CD14-positive monocyte (primary cell): ENCODE results near the gene CDH4. TPM values are rescaled to one million over a fixed set of nuclear protein-coding genes. Genes with fewer than 3 reads are reported as not detected.

Source experiments
- DNase-seq, 3 donors: peaks; one replicate each; pipeline ENCODE4 v3.0.0-alpha.2; 2011 to 2022
- H2AFZ ChIP-seq: 2 replicates; pipeline ENCODE4 v1.6.0; 2012; ENCODE audit warnings: mild to moderate bottlenecking, low read depth, low read length, inconsistent platforms; ENCODE audit not compliant: insufficient read depth, poor library complexity, severe bottlenecking
- H3K27ac ChIP-seq, 2 donors: 1 replicate in 1 of 2; 2 replicates in 1 of 2; pipeline ENCODE4 v1.5.1; 2012 to 2013; ENCODE audit warnings: low read length in 2 of 2, control low read depth in 1 of 2, inconsistent platforms in 1 of 2, low read depth in 1 of 2, mild to moderate bottlenecking in 1 of 2
- H3K27me3 ChIP-seq, 2 donors: one replicate each; pipeline versions ENCODE4 v1.6.0 to v1.6.1; 2011 to 2013; ENCODE audit warnings: low read length in 2 of 2; ENCODE audit not compliant: control insufficient read depth in 2 of 2, insufficient read depth in 2 of 2
- H3K36me3 ChIP-seq, 2 donors: replicated peaks in 1 of 2; 1 replicate in 1 of 2; 2 replicates in 1 of 2; pipeline versions ENCODE4 v1.5.1 to v1.6.1; 2012 to 2013; ENCODE audit warnings: low read length in 2 of 2, control low read depth in 1 of 2, inconsistent platforms in 1 of 2, mild to moderate bottlenecking in 1 of 2; ENCODE audit not compliant: insufficient read depth in 2 of 2, control insufficient read depth in 1 of 2
- H3K4me1 ChIP-seq, 2 donors: 1 replicate in 1 of 2; 2 replicates in 1 of 2; pipeline versions ENCODE4 v1.5.1 to v1.6.1; 2012 to 2013; ENCODE audit warnings: low read length in 2 of 2, control low read depth in 1 of 2, inconsistent platforms in 1 of 2, mild to moderate bottlenecking in 1 of 2, moderate library complexity in 1 of 2; ENCODE audit not compliant: insufficient read depth in 2 of 2, control insufficient read depth in 1 of 2
- H3K4me2 ChIP-seq: replicated peaks from 2 replicates; pipeline ENCODE3; 2012; ENCODE audit warnings: low read length, moderate library complexity, mild to moderate bottlenecking; ENCODE audit not compliant: poor library complexity, severe bottlenecking; ENCODE audit errors: extremely low read depth
- H3K4me3 ChIP-seq, 3 experiments: fragments of 200-600 bp in 1 of 3; sonication (generic) in 1 of 3; replicated peaks in 1 of 3; 1 replicate in 2 of 3; 2 replicates in 1 of 3; pipeline ENCODE4 v1.5.1; 2011 to 2013; ENCODE audit warnings: low read length in 3 of 3, mild to moderate bottlenecking in 3 of 3, control low read depth in 2 of 3, low read depth in 2 of 3, inconsistent platforms in 1 of 3, moderate library complexity in 1 of 3
- H3K79me2 ChIP-seq: 2 replicates; pipeline ENCODE4 v1.6.0; 2012; ENCODE audit warnings: mild to moderate bottlenecking, control low read depth, inconsistent platforms, low read length, moderate library complexity; ENCODE audit not compliant: insufficient read depth
- H3K9ac ChIP-seq: 2 replicates; pipeline ENCODE4 v1.6.0; 2017; ENCODE audit warnings: low read length, mild to moderate bottlenecking; ENCODE audit not compliant: insufficient read depth, poor library complexity, severe bottlenecking
- H3K9me3 ChIP-seq, 2 donors: replicated peaks in 1 of 2; 1 replicate in 1 of 2; 2 replicates in 1 of 2; pipeline versions ENCODE4 v1.5.1 to v1.6.1; 2012 to 2013; ENCODE audit warnings: low read length in 2 of 2, control low read depth in 1 of 2; ENCODE audit not compliant: control insufficient read depth in 1 of 2, insufficient read depth in 1 of 2
- H4K20me1 ChIP-seq: 2 replicates; pipeline ENCODE4 v1.6.0; 2012; ENCODE audit warnings: mild to moderate bottlenecking, low read length, control low read depth, moderate library complexity; ENCODE audit not compliant: insufficient read depth
- H3K27ac Mint-ChIP-seq, 7 donors: one replicate each; pipeline ENCODE4 v1.8.0; 2020; ENCODE audit warnings: mild to moderate bottlenecking in 7 of 7, mixed read lengths in 7 of 7, moderate library complexity in 6 of 7, inconsistent platforms in 2 of 7
- H3K27me3 Mint-ChIP-seq, 3 donors: one replicate each; pipeline ENCODE4 v1.8.0; 2021 to 2022; ENCODE audit warnings: low read depth in 3 of 3, mild to moderate bottlenecking in 3 of 3, mixed read lengths in 3 of 3, moderate library complexity in 3 of 3, inconsistent platforms in 1 of 3
- H3K36me3 Mint-ChIP-seq, 2 donors: one replicate each; pipeline ENCODE4 v1.8.0; 2020; ENCODE audit warnings: mixed read lengths in 2 of 2, inconsistent platforms in 1 of 2, mild to moderate bottlenecking in 1 of 2
- H3K4me1 Mint-ChIP-seq: one replicate; pipeline ENCODE4 v1.8.0; 2020; ENCODE audit warnings: mild to moderate bottlenecking, mixed read lengths
- H3K4me3 Mint-ChIP-seq, 2 donors: one replicate each; pipeline ENCODE4 v1.8.0; 2020; ENCODE audit warnings: mild to moderate bottlenecking in 2 of 2, mixed read lengths in 2 of 2, moderate library complexity in 1 of 2
- H3K9me3 Mint-ChIP-seq, 7 donors: one replicate each; pipeline ENCODE4 v1.8.0; 2020 to 2022; ENCODE audit warnings: mixed read lengths in 7 of 7, mild to moderate bottlenecking in 6 of 7, moderate library complexity in 6 of 7, inconsistent platforms in 2 of 7
- CTCF ChIP-seq: fragments of 200-600 bp; IDR thresholded peaks from one replicate; pipeline ENCODE4 v1.8.0; 2022; ENCODE audit warnings: antibody characterized with exemption, mild to moderate bottlenecking
- WGBS: methylation state at CpG from one replicate; pipeline ENCODE4 v1.1.5; 2013; ENCODE audit warnings: missing lambda C conversion rate; ENCODE audit not compliant: insufficient coverage; 5-methylcytosine and 5-hydroxymethylcytosine counted together
- intact Hi-C, 2 donors: fragments of 100-400 bp; cut with micrococcal nuclease; formaldehyde crosslinking; loops; one replicate each; pipeline versions ENCODE4 v1.15.0 to v1.15.1; 2023
- polyA plus RNA-seq, 3 donors: library from polyadenylated mRNA; depleted of rRNA in 1 of 3; unstranded in 2 of 3; stranded (reverse) in 1 of 3; fragments of 300-500 nt in 2 of 3; fragments of >200 nt in 1 of 3; fragmentation: Illumina TruSeq in 2 of 3; gene quantifications; 1 replicate in 2 of 3; 2 replicates in 1 of 3; pipeline ENCODE4 v1.2.3, GENCODE V29; 2012 to 2021

CDH4 gene
- polyA plus RNA-seq, 3 donors = not detected

- no peak overlapping the region for H3K4me3 Mint-ChIP-seq
- peaks cover 2% of the 10 kb centered on the region for H3K4me1 Mint-ChIP-seq
- H3K79me2 ChIP-seq = no peaks in the 10 kb centered on the region
- H3K4me1 ChIP-seq = no peaks in the 10 kb centered on the region
- no peaks in the 10 kb centered on the region for H3K36me3 ChIP-seq
- peaks cover 4 to 8% (median 7%) of the 10 kb centered on the region in 3 donors for H3K27me3 Mint-ChIP-seq
- H3K36me3 Mint-ChIP-seq = no peaks in the 10 kb centered on the region
- 87% methylated on average over 3 of the region's 7 CpGs for WGBS
- H3K27me3 ChIP-seq = no peaks in the 10 kb centered on the region
- H3K27ac Mint-ChIP-seq = peak overlapping the region in 1 of 7 donors; percentile 0
- no peak overlapping the region for H3K4me3 ChIP-seq
- no peak overlapping the region for H3K4me2 ChIP-seq
- no peaks in the 10 kb centered on the region for H4K20me1 ChIP-seq
- H2AFZ ChIP-seq = no peak overlapping the region
- H3K9ac ChIP-seq = no peak overlapping the region
- peaks cover 0 to 16% (median 5%) of the 10 kb centered on the region in 7 donors for H3K9me3 Mint-ChIP-seq
- no peak for TF ChIP-seq CTCF
- intact Hi-C loops = no loop called here
- H3K9me3 ChIP-seq = peaks cover 3 to 18% of the 10 kb centered on the region in 2 donors
- no peak for DNase-seq
- no peak overlapping the region for H3K27ac ChIP-seq
Observed at GRCh38 chr20:61233590-61233989, 18.5 kb upstream of the CDH4 start.

GRCh38 chr20:61234224-61234890, 17.7 kb upstream of the CDH4 start:
- no peak overlapping the region for H3K9ac ChIP-seq
- H3K79me2 ChIP-seq = no peaks in the 10 kb centered on the region
- no peak for TF ChIP-seq CTCF
- no peak overlapping the region for H3K27ac Mint-ChIP-seq
- H2AFZ ChIP-seq = no peak overlapping the region
- no peaks in the 10 kb centered on the region for H4K20me1 ChIP-seq
- no peaks in the 10 kb centered on the region for H3K27me3 ChIP-seq
- no peak overlapping the region for H3K4me3 ChIP-seq
- no peak overlapping the region for H3K27ac ChIP-seq
- H3K4me1 Mint-ChIP-seq = no peaks in the 10 kb centered on the region
- peaks cover 2 to 19% (median 7%) of the 10 kb centered on the region in 7 donors for H3K9me3 Mint-ChIP-seq
- no peak overlapping the region for H3K4me2 ChIP-seq
- H3K4me1 ChIP-seq = no peaks in the 10 kb centered on the region
- 89% methylated on average over 5 of the region's 11 CpGs for WGBS
- H3K27me3 Mint-ChIP-seq = peaks cover 4 to 6% (median 5%) of the 10 kb centered on the region in 3 donors
- no peak for DNase-seq
- H3K36me3 ChIP-seq = no peaks in the 10 kb centered on the region
- H3K9me3 ChIP-seq = peaks cover 3 to 19% of the 10 kb centered on the region in 2 donors
- no peaks in the 10 kb centered on the region for H3K36me3 Mint-ChIP-seq
- no peak overlapping the region for H3K4me3 Mint-ChIP-seq
- intact Hi-C loops = no loop called here
